ENCODE results near the gene C13orf46. TPM values are rescaled to one million over a fixed set of nuclear protein-coding genes. Genes with fewer than 3 reads are reported as not detected.

C13orf46 gene
- polyA plus RNA-seq (2013, experiment 1 of 2): 0.20 TPM
- 0.07 TPM for polyA plus RNA-seq (2013, experiment 2 of 2)

GRCh38 chr13:113973218-113974164 lies at the start of gene C13orf46:
Gene C13orf46 (minus strand): TSS chr13:113974076. CDS start chr13:113973997, 79 bp downstream.
- no peak within 1 kb of the TSS for H4K8ac ChIP-seq (ENCODE audit: low read depth, low read length)
- no peak for DNase-seq
- no peak within 1 kb of the TSS for H3K4ac ChIP-seq (ENCODE audit: low read depth, low read length)
- no peak within 1 kb of the TSS for H3K23ac ChIP-seq (ENCODE audit: low read length)
- H2BK120ac ChIP-seq (ENCODE audit: low read depth, low read length): no peak within 1 kb of the TSS
- H3K27me3 ChIP-seq (ENCODE audit: insufficient read depth, low read length, poor library complexity): no peaks in the 10 kb centered on the region
- no peak within 1 kb of the TSS for H2AK5ac ChIP-seq (ENCODE audit: low read length)
- H3K18ac ChIP-seq (ENCODE audit: low read length): no peak within 1 kb of the TSS
- H3K79me2 ChIP-seq (ENCODE audit: control insufficient read depth, insufficient read depth, low read length): no peaks in the 10 kb centered on the region
- H3K36me3 ChIP-seq (ENCODE audit: control insufficient read depth, insufficient read depth, low read length): no peaks in the 10 kb centered on the region
- H3K4me3 ChIP-seq (ENCODE audit: low read length): no peak within 1 kb of the TSS
- H3K4me1 ChIP-seq (ENCODE audit: control insufficient read depth, low read depth, low read length): no peaks in the 10 kb centered on the region
- no peak within 1 kb of the TSS for H3K27ac ChIP-seq (ENCODE audit: low read depth, low read length)
- H2BK15ac ChIP-seq (replicated peaks; ENCODE audit: low read depth): no peak within 1 kb of the TSS
- no peak within 1 kb of the TSS for H3K4me2 ChIP-seq (ENCODE audit: low read length)
- no peak within 1 kb of the TSS for H2BK5ac ChIP-seq (ENCODE audit: low read length)
- no peak within 1 kb of the TSS for H3K9ac ChIP-seq (ENCODE audit: low read length)
- no peak within 1 kb of the TSS for H3K56ac ChIP-seq (ENCODE audit: low read length)
- no peaks in the 10 kb centered on the region for H3K79me1 ChIP-seq (ENCODE audit: low read length)
- H4K5ac ChIP-seq (ENCODE audit: low read length): no peak within 1 kb of the TSS
- no CpG with 5 or more reads among the region's 44 CpGs for WGBS (ENCODE audit: extremely low coverage, insufficient coverage, low lambda C conversion rate)

GRCh38 chr13:114022876-114023275 lies 49.0 kb upstream of the C13orf46 start:
- no peak overlapping the region for H3K9ac ChIP-seq (ENCODE audit: low read length)
- H3K23ac ChIP-seq (ENCODE audit: low read length): no peak overlapping the region
- H3K4me2 ChIP-seq (ENCODE audit: low read length): no peak overlapping the region
- peaks cover 1% of the 10 kb centered on the region for H3K79me1 ChIP-seq (ENCODE audit: low read length)
- no peaks in the 10 kb centered on the region for H3K79me2 ChIP-seq (ENCODE audit: control insufficient read depth, insufficient read depth, low read length)
- H4K5ac ChIP-seq (ENCODE audit: low read length): no peak overlapping the region
- no peak overlapping the region for H3K27ac ChIP-seq (ENCODE audit: low read depth, low read length)
- H2BK15ac ChIP-seq (replicated peaks; ENCODE audit: low read depth): no peak overlapping the region
- DNase-seq: no peak
- no peaks in the 10 kb centered on the region for H3K36me3 ChIP-seq (ENCODE audit: control insufficient read depth, insufficient read depth, low read length)
- H3K4ac ChIP-seq (ENCODE audit: low read depth, low read length): no peak overlapping the region
- no CpG with 5 or more reads among the region's 12 CpGs for WGBS (ENCODE audit: extremely low coverage, insufficient coverage, low lambda C conversion rate)
- H4K8ac ChIP-seq (ENCODE audit: low read depth, low read length): no peak overlapping the region
- H3K56ac ChIP-seq (ENCODE audit: low read length): no peak overlapping the region
- H3K4me1 ChIP-seq (ENCODE audit: control insufficient read depth, low read depth, low read length): no peaks in the 10 kb centered on the region
- no peak overlapping the region for H2BK120ac ChIP-seq (ENCODE audit: low read depth, low read length)
- H2AK5ac ChIP-seq (ENCODE audit: low read length): no peak overlapping the region
- H2BK5ac ChIP-seq (ENCODE audit: low read length): no peak overlapping the region
- no peak overlapping the region for H3K4me3 ChIP-seq (ENCODE audit: low read length)
- no peaks in the 10 kb centered on the region for H3K27me3 ChIP-seq (ENCODE audit: insufficient read depth, low read length, poor library complexity)
- no peak overlapping the region for H3K18ac ChIP-seq (ENCODE audit: low read length)

DNA sequence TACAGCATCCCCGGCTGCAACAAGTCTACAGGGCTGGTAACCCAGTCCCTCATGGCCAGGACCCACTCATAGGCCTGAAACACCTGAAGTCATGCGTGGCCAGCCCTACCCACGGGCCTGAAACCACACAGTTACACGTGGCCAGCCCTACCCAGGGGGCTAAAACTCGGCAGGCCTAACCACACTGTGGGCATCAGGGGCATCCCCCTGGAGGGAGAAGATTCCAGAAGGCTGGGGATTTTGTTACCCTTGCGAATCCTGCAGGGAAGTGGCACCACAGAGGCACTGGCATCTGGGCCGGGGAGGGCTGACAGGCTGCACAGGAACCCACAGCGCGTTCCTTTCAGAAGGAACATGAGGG lies 48.4 kb upstream of the C13orf46 start:
- Histone ChIP-seq H3K36me3 (ENCODE audit: control insufficient read depth, insufficient read depth, low read length) (no peaks in the 10 kb centered on the region), H4K5ac (ENCODE audit: low read length) (no peak overlapping the region), H2BK120ac (ENCODE audit: low read depth, low read length) (no peak overlapping the region), H3K4me2 (ENCODE audit: low read length) (no peak overlapping the region), H3K79me1 (ENCODE audit: low read length) (no peaks in the 10 kb centered on the region), H2AK5ac (ENCODE audit: low read length) (no peak overlapping the region), H4K8ac (ENCODE audit: low read depth, low read length) (no peak overlapping the region), H3K9ac (ENCODE audit: low read length) (no peak overlapping the region), H3K4me1 (ENCODE audit: control insufficient read depth, low read depth, low read length) (no peaks in the 10 kb centered on the region), H3K18ac (ENCODE audit: low read length) (no peak overlapping the region), H3K4ac (ENCODE audit: low read depth, low read length) (no peak overlapping the region), H3K23ac (ENCODE audit: low read length) (no peak overlapping the region), H3K27me3 (ENCODE audit: insufficient read depth, low read length, poor library complexity) (no peaks in the 10 kb centered on the region), H3K27ac (ENCODE audit: low read depth, low read length) (no peak overlapping the region), H3K4me3 (ENCODE audit: low read length) (no peak overlapping the region), H3K56ac (ENCODE audit: low read length) (no peak overlapping the region), H2BK15ac (replicated peaks; ENCODE audit: low read depth) (no peak overlapping the region), H2BK5ac (ENCODE audit: low read length) (no peak overlapping the region), H3K79me2 (ENCODE audit: control insufficient read depth, insufficient read depth, low read length) (no peaks in the 10 kb centered on the region)
- no peak for DNase-seq
- WGBS (ENCODE audit: extremely low coverage, insufficient coverage, low lambda C conversion rate): no CpG with 5 or more reads among the region's 9 CpGs

GRCh38 chr13:114021464-114022308 lies 47.8 kb upstream of the C13orf46 start:
- Histone ChIP-seq H3K23ac (ENCODE audit: low read length) (no peak overlapping the region), H2AK5ac (ENCODE audit: low read length) (no peak overlapping the region), H3K4me1 (ENCODE audit: control insufficient read depth, low read depth, low read length) (no peaks in the 10 kb centered on the region), H3K79me1 (ENCODE audit: low read length) (no peaks in the 10 kb centered on the region), H3K4me3 (ENCODE audit: low read length) (no peak overlapping the region), H4K8ac (ENCODE audit: low read depth, low read length) (no peak overlapping the region), H3K27ac (ENCODE audit: low read depth, low read length) (no peak overlapping the region), H3K4me2 (ENCODE audit: low read length) (no peak overlapping the region), H2BK15ac (replicated peaks; ENCODE audit: low read depth) (no peak overlapping the region), H2BK5ac (ENCODE audit: low read length) (no peak overlapping the region), H3K18ac (ENCODE audit: low read length) (no peak overlapping the region), H4K5ac (ENCODE audit: low read length) (no peak overlapping the region), H3K4ac (ENCODE audit: low read depth, low read length) (no peak overlapping the region), H3K79me2 (ENCODE audit: control insufficient read depth, insufficient read depth, low read length) (no peaks in the 10 kb centered on the region), H3K27me3 (ENCODE audit: insufficient read depth, low read length, poor library complexity) (no peaks in the 10 kb centered on the region), H2BK120ac (ENCODE audit: low read depth, low read length) (no peak overlapping the region), H3K36me3 (ENCODE audit: control insufficient read depth, insufficient read depth, low read length) (no peaks in the 10 kb centered on the region), H3K56ac (ENCODE audit: low read length) (no peak overlapping the region), H3K9ac (ENCODE audit: low read length) (no peak overlapping the region)
- no CpG with 5 or more reads among the region's 25 CpGs for WGBS (ENCODE audit: extremely low coverage, insufficient coverage, low lambda C conversion rate)
- DNase-seq: no peak

- no peak overlapping the region for H3K18ac ChIP-seq (ENCODE audit: low read length)
- H2BK15ac ChIP-seq (replicated peaks; ENCODE audit: low read depth): no peak overlapping the region
- H3K79me1 ChIP-seq (ENCODE audit: low read length): no peaks in the 10 kb centered on the region
- no peak overlapping the region for H3K23ac ChIP-seq (ENCODE audit: low read length)
- H3K27me3 ChIP-seq (ENCODE audit: insufficient read depth, low read length, poor library complexity): no peaks in the 10 kb centered on the region
- H3K4me1 ChIP-seq (ENCODE audit: control insufficient read depth, low read depth, low read length): no peaks in the 10 kb centered on the region
- no peak for DNase-seq
- H3K36me3 ChIP-seq (ENCODE audit: control insufficient read depth, insufficient read depth, low read length): no peaks in the 10 kb centered on the region
- no peak overlapping the region for H3K9ac ChIP-seq (ENCODE audit: low read length)
- no peak overlapping the region for H3K4me2 ChIP-seq (ENCODE audit: low read length)
- H3K4ac ChIP-seq (ENCODE audit: low read depth, low read length): no peak overlapping the region
- H2AK5ac ChIP-seq (ENCODE audit: low read length): no peak overlapping the region
- H4K8ac ChIP-seq (ENCODE audit: low read depth, low read length): no peak overlapping the region
- no CpG with 5 or more reads among the region's 32 CpGs for WGBS (ENCODE audit: extremely low coverage, insufficient coverage, low lambda C conversion rate)
- H3K4me3 ChIP-seq (ENCODE audit: low read length): no peak overlapping the region
- H4K5ac ChIP-seq (ENCODE audit: low read length): no peak overlapping the region
- no peak overlapping the region for H2BK120ac ChIP-seq (ENCODE audit: low read depth, low read length)
- H3K56ac ChIP-seq (ENCODE audit: low read length): no peak overlapping the region
- no peak overlapping the region for H3K27ac ChIP-seq (ENCODE audit: low read depth, low read length)
- H2BK5ac ChIP-seq (ENCODE audit: low read length): no peak overlapping the region
- H3K79me2 ChIP-seq (ENCODE audit: control insufficient read depth, insufficient read depth, low read length): no peaks in the 10 kb centered on the region
These were observed 47.0 kb upstream of the C13orf46 start for GRCh38 chr13:114020750-114021463.

Data from mesendoderm (in vitro differentiated cells).